Neural progenitor cell (in vitro differentiated cells): ENCODE results near the gene ASTN2. TPM values are rescaled to one million over a fixed set of nuclear protein-coding genes. Genes with fewer than 3 reads are reported as not detected.

Experiments
- DNase-seq: peaks from one replicate; pipeline ENCODE4 v3.0.0-alpha.2; 2016; ENCODE audit warnings: low spot score
- H2AFZ ChIP-seq: fragments of 200-600 bp; sonication (generic); replicated peaks from 2 replicates; pipeline ENCODE4 v1.6.1; 2016; ENCODE audit warnings: antibody characterized with exemption
- H3F3A ChIP-seq: fragments of 200-600 bp; sonication (generic); 2 replicates; pipeline ENCODE4 v1.6.1; 2016; ENCODE audit warnings: antibody characterized with exemption, low read depth
- H3K27ac ChIP-seq: fragments of 200-600 bp; sonication (generic); 2 replicates; pipeline ENCODE4 v1.5.1; 2016; ENCODE audit warnings: mild to moderate bottlenecking
- H3K27me3 ChIP-seq: fragments of 200-600 bp; sonication (generic); 2 replicates; pipeline ENCODE4 v1.6.1; 2016; ENCODE audit warnings: mild to moderate bottlenecking, moderate library complexity
- H3K36me3 ChIP-seq: fragments of 200-600 bp; sonication (generic); 2 replicates; pipeline ENCODE4 v1.5.1; 2016
- H3K4me1 ChIP-seq: fragments of 200-600 bp; sonication (generic); 2 replicates; pipeline ENCODE4 v1.6.1; 2016; ENCODE audit warnings: mixed run types
- H3K4me2 ChIP-seq: fragments of 200-600 bp; sonication (generic); 2 replicates; pipeline ENCODE4 v1.6.1; 2016
- H3K4me3 ChIP-seq: fragments of 200-600 bp; sonication (generic); 2 replicates; pipeline ENCODE4 v1.5.1; 2016
- H3K79me2 ChIP-seq: fragments of 200-600 bp; sonication (generic); 2 replicates; pipeline ENCODE4 v1.6.1; 2016; ENCODE audit warnings: low read depth
- H3K9ac ChIP-seq: fragments of 200-600 bp; sonication (generic); 2 replicates; pipeline ENCODE4 v1.6.1; 2016
- H3K9me3 ChIP-seq: fragments of 200-600 bp; sonication (generic); 2 replicates; pipeline ENCODE4 v1.5.1; 2016; ENCODE audit warnings: low read depth
- H4K20me1 ChIP-seq: fragments of 200-600 bp; sonication (generic); 2 replicates; pipeline ENCODE4 v1.6.1; 2016; ENCODE audit warnings: low read depth
- H3K27ac Mint-ChIP-seq: 3 replicates; pipeline ENCODE4 v1.8.0; 2021; ENCODE audit warnings: mixed read lengths
- H3K27me3 Mint-ChIP-seq: 2 replicates; pipeline ENCODE4 v1.8.0; 2022; ENCODE audit warnings: low read depth, mild to moderate bottlenecking, inconsistent platforms, moderate library complexity, mixed read lengths; ENCODE audit not compliant: insufficient read depth
- H3K36me3 Mint-ChIP-seq: 3 replicates; pipeline ENCODE4 v1.8.0; 2021; ENCODE audit warnings: mixed read lengths
- H3K4me1 Mint-ChIP-seq: 3 replicates; pipeline ENCODE4 v1.8.0; 2021; ENCODE audit warnings: mixed read lengths
- H3K4me3 Mint-ChIP-seq: 3 replicates; pipeline ENCODE4 v1.8.0; 2021; ENCODE audit warnings: mild to moderate bottlenecking, moderate library complexity, mixed read lengths
- H3K9me3 Mint-ChIP-seq: 3 replicates; pipeline ENCODE4 v1.8.0; 2020; ENCODE audit warnings: mixed read lengths
- EZH2 ChIP-seq: fragments of 200-600 bp; sonication (generic); IDR thresholded peaks from 2 replicates; pipeline ENCODE4 v1.6.1; 2017; ENCODE audit warnings: antibody characterized with exemption, mild to moderate bottlenecking, moderate library complexity
- EZH2phosphoT487 ChIP-seq: fragments of 200-600 bp; sonication (generic); IDR thresholded peaks from 2 replicates; pipeline ENCODE4 v1.6.1; 2017; ENCODE audit warnings: antibody characterized with exemption
- total RNA-seq: library from RNA; depleted of rRNA; stranded (reverse); fragments of >200 nt; gene quantifications from 2 replicates; pipeline ENCODE4 v1.2.3, GENCODE V29; 2015; ENCODE audit warnings: low replicate concordance
- TF ChIP-seq, protein P1 (sequence below): fragments of 200-600 bp; sonication (generic); IDR thresholded peaks from 2 replicates; pipeline ENCODE4 v1.5.1; 2017; ENCODE audit warnings: antibody characterized with exemption, mild to moderate bottlenecking

ASTN2 gene
- total RNA-seq, 1 donor from 2014 or later: 8.0 TPM

DNA sequence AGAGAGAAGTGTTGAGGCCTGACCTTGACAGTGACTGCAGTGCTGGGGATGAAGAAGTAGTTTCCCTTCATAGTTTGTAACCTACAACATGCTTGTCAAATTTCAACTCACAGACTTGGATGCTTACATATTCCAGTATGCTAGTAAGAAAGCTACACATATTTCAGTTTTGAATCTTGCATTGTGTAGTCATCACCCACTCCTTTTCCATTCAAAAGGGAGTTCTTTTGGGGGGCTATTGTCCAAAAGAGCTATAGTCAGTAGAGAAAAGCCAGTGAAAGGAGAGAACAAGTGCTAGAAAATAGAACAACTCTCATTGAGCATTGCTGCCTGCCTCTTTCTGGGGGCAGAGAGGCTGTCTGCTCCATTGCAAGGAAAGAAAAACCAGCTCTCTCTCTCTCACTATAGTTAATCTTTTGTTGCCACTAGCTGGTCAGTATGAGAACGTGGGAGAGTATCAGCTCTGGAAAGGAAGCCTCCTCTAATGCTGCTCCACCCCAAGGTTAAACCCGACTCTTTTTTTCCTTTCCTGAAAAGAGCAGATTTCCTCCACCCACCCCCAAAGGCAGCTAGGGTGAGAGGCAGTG lies 7.3 kb downstream of the ASTN2 start:
- Histone ChIP-seq H3K4me1 (peaks cover 29% of the 10 kb centered on the region), H3K27ac (no peak overlapping the region), H3K79me2 (no peaks in the 10 kb centered on the region), H3K27me3 (peaks cover 9% of the 10 kb centered on the region), H3K36me3 (no peaks in the 10 kb centered on the region), H2AFZ (no peak overlapping the region), H3K4me3 (no peak overlapping the region), H3K9me3 (no peaks in the 10 kb centered on the region), H3K9ac (no peak overlapping the region), H4K20me1 (peaks cover 45% of the 10 kb centered on the region), H3K4me2 (no peak overlapping the region), H3F3A (peaks cover 6% of the 10 kb centered on the region)
- no peaks in the 10 kb centered on the region for H3K36me3 Mint-ChIP-seq
- H3K4me1 Mint-ChIP-seq: peaks cover under 1% of the 10 kb centered on the region
- no peak for DNase-seq
- H3K9me3 Mint-ChIP-seq: no peaks in the 10 kb centered on the region
- peaks cover 15% of the 10 kb centered on the region for H3K27me3 Mint-ChIP-seq
- H3K4me3 Mint-ChIP-seq: no peak overlapping the region
- TF ChIP-seq, protein P1, sequence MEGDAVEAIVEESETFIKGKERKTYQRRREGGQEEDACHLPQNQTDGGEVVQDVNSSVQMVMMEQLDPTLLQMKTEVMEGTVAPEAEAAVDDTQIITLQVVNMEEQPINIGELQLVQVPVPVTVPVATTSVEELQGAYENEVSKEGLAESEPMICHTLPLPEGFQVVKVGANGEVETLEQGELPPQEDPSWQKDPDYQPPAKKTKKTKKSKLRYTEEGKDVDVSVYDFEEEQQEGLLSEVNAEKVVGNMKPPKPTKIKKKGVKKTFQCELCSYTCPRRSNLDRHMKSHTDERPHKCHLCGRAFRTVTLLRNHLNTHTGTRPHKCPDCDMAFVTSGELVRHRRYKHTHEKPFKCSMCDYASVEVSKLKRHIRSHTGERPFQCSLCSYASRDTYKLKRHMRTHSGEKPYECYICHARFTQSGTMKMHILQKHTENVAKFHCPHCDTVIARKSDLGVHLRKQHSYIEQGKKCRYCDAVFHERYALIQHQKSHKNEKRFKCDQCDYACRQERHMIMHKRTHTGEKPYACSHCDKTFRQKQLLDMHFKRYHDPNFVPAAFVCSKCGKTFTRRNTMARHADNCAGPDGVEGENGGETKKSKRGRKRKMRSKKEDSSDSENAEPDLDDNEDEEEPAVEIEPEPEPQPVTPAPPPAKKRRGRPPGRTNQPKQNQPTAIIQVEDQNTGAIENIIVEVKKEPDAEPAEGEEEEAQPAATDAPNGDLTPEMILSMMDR: no peak
- TF ChIP-seq EZH2 (no peak), EZH2phosphoT487 (no peak)
- no peak overlapping the region for H3K27ac Mint-ChIP-seq

DNA sequence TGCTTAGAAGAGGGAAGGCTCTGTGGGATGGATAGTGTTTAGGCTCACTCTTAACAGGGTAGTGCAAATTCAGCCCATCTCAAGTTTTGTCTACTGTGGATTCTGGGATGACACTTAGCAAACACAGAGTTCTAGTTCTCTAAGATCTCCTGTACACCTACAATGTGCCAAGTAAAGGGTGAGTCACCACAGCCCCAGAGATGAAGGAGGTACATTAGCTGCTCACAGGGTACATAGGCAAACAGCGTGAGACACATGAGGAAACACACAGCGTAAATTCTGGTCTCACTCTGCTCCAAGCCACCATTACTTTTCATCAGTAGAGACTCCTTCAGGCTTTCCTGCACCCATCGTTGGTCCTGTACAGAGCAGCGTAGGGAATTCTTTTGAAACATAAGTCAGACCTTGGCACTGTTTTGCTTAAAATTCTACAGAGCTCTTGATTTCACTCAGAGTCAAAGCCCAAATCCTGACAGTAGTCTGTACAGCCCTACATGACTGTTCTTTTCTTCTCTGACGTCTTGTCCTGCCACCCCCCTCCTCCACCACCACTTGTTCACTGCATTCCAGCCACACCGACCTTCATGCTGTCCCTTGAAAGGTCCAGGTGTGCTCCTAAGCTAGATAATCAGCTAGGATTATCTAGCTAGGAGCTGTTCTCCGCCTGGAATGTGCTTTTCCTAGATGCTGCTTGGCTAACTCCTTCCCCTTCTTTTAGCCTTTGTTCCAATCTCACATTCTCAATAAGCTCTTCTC lies 8.7 kb downstream of the ASTN2 start:
- Mint-ChIP-seq H3K4me1 (no peaks in the 10 kb centered on the region), H3K9me3 (no peaks in the 10 kb centered on the region), H3K4me3 (no peak overlapping the region), H3K27me3 (peaks cover 4% of the 10 kb centered on the region), H3K27ac (no peak overlapping the region), H3K36me3 (no peaks in the 10 kb centered on the region)
- peaks cover 10% of the 10 kb centered on the region for H3F3A ChIP-seq
- TF ChIP-seq, protein P1: no peak
- no peak for TF ChIP-seq EZH2phosphoT487
- no peak for TF ChIP-seq EZH2
- no peak overlapping the region for H2AFZ ChIP-seq
- H3K27me3 ChIP-seq: no peaks in the 10 kb centered on the region
- H3K9me3 ChIP-seq: no peaks in the 10 kb centered on the region
- peak; percentile 53 for DNase-seq
- H4K20me1 ChIP-seq: peaks cover 34% of the 10 kb centered on the region
- peak overlapping the region; percentile 14 for H3K4me2 ChIP-seq
- H3K79me2 ChIP-seq: no peaks in the 10 kb centered on the region
- no peak overlapping the region for H3K9ac ChIP-seq
- H3K4me3 ChIP-seq: no peak overlapping the region
- no peaks in the 10 kb centered on the region for H3K36me3 ChIP-seq
- no peak overlapping the region for H3K27ac ChIP-seq
- H3K4me1 ChIP-seq: peaks cover 38% of the 10 kb centered on the region

DNA sequence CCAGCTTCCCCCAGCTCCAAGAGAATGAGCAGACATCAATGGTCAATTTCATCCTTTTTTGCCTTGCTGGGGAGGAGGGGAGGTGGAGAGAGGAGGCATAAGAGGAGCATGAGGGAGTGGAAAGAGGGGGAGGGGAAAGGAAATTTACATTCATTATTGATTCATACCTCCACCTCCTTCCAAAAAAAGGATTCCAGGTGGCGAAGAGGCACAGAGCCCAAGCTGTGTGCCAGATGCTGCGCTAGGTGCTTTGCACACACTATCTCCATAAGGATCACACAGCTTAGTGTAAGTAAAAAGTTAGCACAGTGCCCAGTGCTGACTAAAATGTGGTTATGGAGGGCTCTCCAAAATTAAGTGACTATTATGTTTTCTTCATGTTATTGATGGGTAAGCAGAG lies 11.0 kb downstream of the ASTN2 start:
- Histone ChIP-seq H4K20me1 (peaks cover 33% of the 10 kb centered on the region), H3K79me2 (no peaks in the 10 kb centered on the region), H3K36me3 (no peaks in the 10 kb centered on the region), H3K4me1 (peaks cover 55% of the 10 kb centered on the region), H3K9me3 (no peaks in the 10 kb centered on the region), H3K4me2 (no peak overlapping the region), H3K9ac (no peak overlapping the region), H3K4me3 (no peak overlapping the region), H3F3A (peaks cover 22% of the 10 kb centered on the region), H3K27ac (no peak overlapping the region), H3K27me3 (no peaks in the 10 kb centered on the region), H2AFZ (no peak overlapping the region)
- TF ChIP-seq EZH2phosphoT487: no peak
- TF ChIP-seq, protein P1: no peak
- TF ChIP-seq EZH2: no peak
- no peak for DNase-seq
- no peaks in the 10 kb centered on the region for H3K36me3 Mint-ChIP-seq
- H3K27me3 Mint-ChIP-seq: peaks cover 4% of the 10 kb centered on the region
- no peak overlapping the region for H3K4me3 Mint-ChIP-seq
- H3K27ac Mint-ChIP-seq: no peak overlapping the region
- no peaks in the 10 kb centered on the region for H3K9me3 Mint-ChIP-seq
- peaks cover 7% of the 10 kb centered on the region for H3K4me1 Mint-ChIP-seq
